Measurements from ENCODE around the gene TLE1. TPM values are rescaled to one million over a fixed set of nuclear protein-coding genes. Genes with fewer than 3 reads are reported as not detected.
A peak's percentile ranks its signal among the peaks of the same experiment; 100 is the strongest.

TLE1 gene
- total RNA-seq, 1 donor: 39.3 TPM

DNA sequence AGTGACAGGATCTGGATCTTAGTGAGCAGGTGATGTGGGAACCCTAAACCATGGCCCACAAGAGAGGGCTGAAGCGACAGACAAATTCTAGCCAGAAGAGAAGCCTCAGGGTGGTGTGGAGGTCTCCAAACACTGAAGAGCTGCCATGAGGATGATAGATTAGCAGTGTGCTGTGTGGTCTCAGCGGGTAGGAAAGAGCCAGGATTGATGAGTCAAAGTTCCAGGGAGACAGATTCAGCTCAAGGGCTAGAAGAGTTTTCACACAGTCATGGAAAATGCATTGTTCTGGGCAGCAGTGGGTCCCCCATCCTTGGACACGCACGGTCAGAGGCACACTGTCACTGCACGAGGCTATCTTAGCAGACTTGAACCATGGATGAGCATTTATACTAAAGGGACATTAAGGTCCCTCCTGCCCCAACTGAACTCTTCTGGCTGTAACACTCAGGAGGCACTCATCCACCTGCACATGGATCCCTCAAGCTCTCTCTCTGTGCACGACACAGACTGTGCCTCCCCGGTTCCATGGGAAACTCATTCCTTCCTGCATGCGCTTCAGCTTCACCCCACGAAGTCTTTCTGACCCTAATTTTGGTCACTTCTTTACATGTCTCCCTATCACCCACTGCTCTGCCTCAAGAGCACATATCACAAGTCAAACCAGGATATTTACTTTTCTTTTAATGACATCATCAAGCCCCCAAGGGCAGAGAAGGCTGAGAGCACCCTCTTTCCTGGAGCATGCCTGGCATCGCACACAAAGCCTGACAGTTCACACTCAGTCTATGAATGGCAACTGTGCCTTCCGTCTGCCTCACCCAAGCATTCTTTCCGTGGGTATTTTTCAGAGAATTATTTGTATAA is 84.8 kb downstream of the TLE1 start:
- H3K4me3 ChIP-seq (ENCODE audit: low read depth, low read length): no peak overlapping the region
- TF ChIP-seq, protein P1, sequence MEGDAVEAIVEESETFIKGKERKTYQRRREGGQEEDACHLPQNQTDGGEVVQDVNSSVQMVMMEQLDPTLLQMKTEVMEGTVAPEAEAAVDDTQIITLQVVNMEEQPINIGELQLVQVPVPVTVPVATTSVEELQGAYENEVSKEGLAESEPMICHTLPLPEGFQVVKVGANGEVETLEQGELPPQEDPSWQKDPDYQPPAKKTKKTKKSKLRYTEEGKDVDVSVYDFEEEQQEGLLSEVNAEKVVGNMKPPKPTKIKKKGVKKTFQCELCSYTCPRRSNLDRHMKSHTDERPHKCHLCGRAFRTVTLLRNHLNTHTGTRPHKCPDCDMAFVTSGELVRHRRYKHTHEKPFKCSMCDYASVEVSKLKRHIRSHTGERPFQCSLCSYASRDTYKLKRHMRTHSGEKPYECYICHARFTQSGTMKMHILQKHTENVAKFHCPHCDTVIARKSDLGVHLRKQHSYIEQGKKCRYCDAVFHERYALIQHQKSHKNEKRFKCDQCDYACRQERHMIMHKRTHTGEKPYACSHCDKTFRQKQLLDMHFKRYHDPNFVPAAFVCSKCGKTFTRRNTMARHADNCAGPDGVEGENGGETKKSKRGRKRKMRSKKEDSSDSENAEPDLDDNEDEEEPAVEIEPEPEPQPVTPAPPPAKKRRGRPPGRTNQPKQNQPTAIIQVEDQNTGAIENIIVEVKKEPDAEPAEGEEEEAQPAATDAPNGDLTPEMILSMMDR (IDR thresholded peaks at IDR 0.05; ENCODE audit: insufficient read depth, low read depth, low read length): no peak
- no peak for DNase-seq (ENCODE audit: low read depth)

DNA sequence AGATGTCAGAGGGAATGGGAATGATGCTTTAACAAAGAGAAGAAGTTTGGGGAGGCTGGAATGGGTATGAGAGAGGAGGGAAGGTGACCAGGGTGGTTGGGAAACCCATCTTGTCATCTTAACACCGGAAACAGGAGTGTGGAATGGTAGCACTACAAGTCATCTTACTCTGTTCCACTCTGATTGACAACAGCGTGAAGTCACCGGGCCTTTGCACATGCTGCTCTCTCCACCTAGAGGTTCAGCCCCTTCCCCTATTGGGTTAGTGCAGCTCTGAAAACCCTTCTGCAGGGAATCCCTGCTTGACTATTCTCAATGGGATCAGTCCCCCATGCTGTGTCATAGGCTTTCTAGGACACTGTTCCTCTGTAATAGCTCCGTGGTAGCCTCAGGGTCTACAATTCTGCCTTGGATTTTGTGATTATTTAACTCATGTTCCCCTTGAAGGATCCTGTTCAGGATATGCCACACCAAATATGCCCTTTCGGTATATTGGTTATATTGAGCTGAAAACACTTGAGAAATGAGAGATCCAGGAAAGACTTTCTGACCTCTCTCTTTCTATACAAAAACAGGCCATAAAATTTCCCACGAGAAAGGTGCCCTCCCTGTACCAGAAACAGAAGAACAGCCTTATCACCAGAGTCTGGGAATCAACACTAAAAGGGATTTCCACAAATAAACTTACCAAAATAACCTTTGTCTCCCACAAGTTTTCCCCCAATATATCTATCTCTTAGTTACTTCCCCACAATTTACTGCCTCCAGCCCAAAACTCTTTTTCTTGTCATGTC is 86.3 kb downstream of the TLE1 start:
- no peak overlapping the region for H3K4me3 ChIP-seq (ENCODE audit: low read depth, low read length)
- DNase-seq (ENCODE audit: low read depth): peak; percentile 48
- TF ChIP-seq, protein P1 (IDR thresholded peaks at IDR 0.05; ENCODE audit: insufficient read depth, low read depth, low read length): no peak

DNA sequence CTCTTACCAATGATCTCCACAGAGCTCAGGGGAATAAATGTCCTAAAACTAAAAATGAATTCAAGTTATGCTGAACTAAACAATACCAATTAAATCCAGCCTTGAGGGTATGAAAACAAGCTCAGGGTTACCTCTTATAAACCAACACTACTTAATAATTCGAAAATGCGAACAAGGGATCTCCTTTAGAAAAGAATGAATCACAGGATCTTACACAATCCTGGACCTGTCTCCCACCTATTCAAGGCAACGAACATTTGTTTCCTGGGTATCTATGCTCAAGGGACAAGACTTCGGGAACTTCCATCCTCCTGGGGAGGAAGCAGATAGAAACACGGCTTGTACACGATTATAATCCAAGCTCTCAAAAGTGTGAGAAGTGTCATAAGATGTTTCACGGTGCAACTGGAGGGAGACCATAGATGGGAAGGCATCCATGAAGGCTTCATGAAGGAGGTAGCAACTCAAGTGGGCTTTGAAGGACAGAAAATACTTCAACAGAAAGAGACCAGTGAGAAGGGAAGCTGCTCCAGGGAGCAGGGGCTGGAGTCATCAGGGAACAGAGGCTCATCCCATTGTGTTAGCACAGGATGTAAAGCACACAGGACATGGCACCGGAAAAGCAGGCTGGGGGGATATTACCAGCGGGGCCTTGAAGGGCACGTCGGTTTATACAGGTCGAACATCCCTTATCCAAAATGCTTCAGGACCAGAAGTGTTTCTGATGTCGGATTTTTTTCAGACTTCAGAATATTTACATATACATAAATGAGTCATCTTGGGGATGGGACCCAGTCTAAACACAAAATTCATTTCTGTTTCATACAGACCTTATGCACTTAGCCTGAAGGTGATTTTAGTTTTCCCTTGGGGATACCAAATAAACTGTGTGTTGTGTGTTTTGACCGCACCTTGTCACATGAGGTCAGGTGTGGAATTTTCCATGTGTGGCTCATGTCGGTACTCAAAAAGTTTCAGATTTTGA is 87.4 kb downstream of the TLE1 start:
- TF ChIP-seq, protein P1 (IDR thresholded peaks at IDR 0.05; ENCODE audit: insufficient read depth, low read depth, low read length): no peak
- H3K4me3 ChIP-seq (ENCODE audit: low read depth, low read length): no peak overlapping the region
- peak; percentile 66 for DNase-seq (ENCODE audit: low read depth)

DNA sequence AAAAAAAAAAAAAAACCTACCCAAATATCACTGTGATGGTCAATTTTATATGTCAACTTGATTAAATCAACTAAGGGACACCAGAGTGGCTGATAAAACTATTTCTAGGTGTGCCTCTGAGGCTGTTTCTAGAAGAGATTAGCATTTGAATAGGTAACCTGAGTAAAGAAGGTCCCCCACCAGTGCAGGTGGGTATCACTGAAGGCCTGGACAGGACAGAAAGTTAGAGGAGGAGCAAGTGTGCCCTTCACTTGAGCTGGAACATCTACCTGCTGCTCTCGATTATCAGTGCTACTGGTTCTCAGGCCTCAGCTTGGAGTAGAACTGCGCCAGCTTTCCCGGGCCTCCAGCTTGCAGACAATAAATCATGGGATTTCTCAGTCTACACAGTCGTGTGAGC is 88.7 kb downstream of the TLE1 start:
- no peak for DNase-seq (ENCODE audit: low read depth)
- TF ChIP-seq, protein P1 (IDR thresholded peaks at IDR 0.05; ENCODE audit: insufficient read depth, low read depth, low read length): no peak
- H3K4me3 ChIP-seq (ENCODE audit: low read depth, low read length): no peak overlapping the region

DNA sequence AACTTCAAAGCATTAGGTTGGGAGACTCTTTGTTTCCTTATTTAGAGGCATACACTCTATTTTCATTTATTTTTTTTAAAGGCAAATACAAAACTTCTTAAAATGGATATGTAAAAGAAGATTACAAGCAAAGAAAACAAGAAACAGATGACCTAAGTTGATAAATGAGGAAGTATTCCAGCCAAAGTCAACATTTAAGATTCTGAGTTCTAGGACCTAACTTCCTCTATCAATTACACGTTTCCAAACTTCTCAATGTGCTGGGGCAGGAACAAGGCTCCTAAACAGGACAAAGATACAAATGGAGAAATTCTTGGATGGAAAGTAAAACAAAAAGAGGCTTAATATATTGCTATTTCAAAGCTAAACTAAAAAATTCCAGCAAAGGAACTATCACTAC is 89.5 kb downstream of the TLE1 start:
- TF ChIP-seq, protein P1 (IDR thresholded peaks at IDR 0.05; ENCODE audit: insufficient read depth, low read depth, low read length): no peak
- no peak overlapping the region for H3K4me3 ChIP-seq (ENCODE audit: low read depth, low read length)
- DNase-seq (ENCODE audit: low read depth): no peak

DNA sequence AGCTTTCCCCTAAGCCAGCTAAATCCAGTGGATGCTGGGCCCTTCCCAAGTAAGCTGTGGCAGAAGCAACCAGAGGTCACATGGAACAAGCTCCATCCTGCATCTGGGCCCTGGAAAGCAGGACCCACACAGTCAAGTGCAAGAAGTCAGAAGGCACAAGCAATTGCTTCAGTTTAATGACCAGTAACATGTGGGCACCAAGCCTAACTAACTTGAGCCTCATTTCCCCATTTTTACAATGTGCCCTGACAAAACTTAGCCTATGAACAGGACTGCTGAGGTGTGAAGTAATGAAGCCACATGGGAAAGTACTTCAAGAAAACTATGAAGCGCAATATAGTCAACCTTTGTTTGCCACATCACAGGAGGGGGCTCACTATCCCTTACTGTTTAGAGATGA is 90.5 kb downstream of the TLE1 start:
- DNase-seq (ENCODE audit: low read depth): no peak
- TF ChIP-seq, protein P1 (IDR thresholded peaks at IDR 0.05; ENCODE audit: insufficient read depth, low read depth, low read length): no peak
- H3K4me3 ChIP-seq (ENCODE audit: low read depth, low read length): no peak overlapping the region

All from fibroblast of villous mesenchyme (primary cell).